NCI-H1930 (cell line): ENCODE measurements around the gene PHAF1.

Experiments
- DNase-seq, 2 experiments: peaks; one replicate each; lab custom pipeline; 2025; lab: John Stamatoyannopoulos, UW

The PHAF1 gene

GRCh38 chr16:67147437-67148140 is 37.8 kb downstream of the PHAF1 start:
- no peak for DNase-seq

GRCh38 chr16:67148221-67148620 is 38.5 kb downstream of the PHAF1 start:
- no peak for DNase-seq

DNA sequence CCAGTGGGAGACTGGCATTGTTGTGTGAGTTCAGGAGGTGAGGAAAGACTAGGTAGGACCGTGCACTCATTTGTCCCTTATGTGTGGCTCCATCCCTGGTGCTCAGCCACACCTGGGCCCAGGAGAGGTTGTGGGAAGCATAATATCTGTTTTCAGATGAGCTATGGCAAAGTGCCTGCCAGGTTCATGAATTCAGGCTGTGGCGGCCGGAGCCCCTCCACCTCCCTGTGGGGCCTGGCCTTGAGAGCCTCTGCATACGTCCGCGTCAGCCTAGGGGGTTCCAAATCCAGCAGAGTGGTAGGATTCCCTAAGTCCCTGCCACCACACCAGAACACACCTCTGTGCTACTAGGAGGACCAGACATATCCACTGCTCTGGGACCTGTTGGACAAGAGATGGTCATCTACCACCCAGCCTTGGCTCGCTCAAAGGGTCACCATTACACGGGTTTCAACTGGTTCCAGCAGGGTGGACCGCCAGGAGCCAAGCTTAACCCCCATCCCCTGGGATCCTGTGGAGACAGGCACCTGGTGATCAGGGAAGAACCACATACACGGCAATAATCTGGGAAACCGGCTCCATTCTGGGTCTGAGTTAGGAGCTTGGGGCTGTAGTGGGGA is 39.0 kb downstream of the PHAF1 start:
- no peak for DNase-seq

GRCh38 chr16:67149276-67150046 is 39.7 kb downstream of the PHAF1 start:
- no peak for DNase-seq

GRCh38 chr16:67150047-67150832 is 40.5 kb downstream of the PHAF1 start:
- no peak for DNase-seq

- no peak for DNase-seq
These were observed 41.2 kb downstream of the PHAF1 start, which contains the start of gene B3GNT9 for GRCh38 chr16:67150833-67151396. TSS of gene B3GNT9 (minus strand) at chr16:67150998. CDS start at chr16:67150485, 513 bp downstream.

GRCh38 chr16:67151431-67152097 is 41.8 kb downstream of the PHAF1 start:
- no peak for DNase-seq

DNA sequence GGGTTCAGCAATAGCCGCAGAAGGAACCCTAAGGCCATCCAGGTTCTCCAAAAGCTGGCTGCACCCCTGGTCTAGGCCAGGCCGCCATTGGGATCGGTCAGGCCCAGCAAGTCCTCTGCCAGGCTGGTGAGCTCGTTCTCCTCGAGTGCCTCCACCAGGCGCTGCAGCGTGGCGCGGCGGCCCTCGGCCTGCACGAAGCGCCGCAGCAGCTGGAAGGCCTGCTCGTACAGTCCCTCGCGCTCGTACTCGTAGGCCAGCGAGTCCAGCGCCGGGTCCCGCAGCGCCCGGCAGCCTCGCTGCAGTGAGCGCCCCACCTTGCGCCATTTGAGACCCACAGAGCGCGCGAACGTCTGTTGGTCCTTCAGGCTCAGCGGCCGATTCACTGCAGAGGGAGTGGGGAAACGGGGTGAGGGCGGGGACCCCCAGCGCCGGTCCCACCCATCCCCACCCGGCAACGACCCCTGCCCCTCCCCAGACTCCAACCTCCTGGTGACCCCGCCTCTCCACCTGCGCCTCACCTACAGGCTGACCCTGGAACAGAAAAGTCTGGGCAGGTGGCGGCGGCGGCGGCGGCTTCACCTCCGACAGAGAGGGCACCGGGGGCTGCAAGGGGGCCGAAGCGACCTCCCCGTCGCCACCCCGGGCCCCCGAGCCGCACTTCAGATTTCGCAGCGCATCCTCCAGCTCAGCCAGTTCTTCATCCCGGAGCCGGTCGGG is 45.0 kb downstream of the PHAF1 start:
- no peak for DNase-seq

GRCh38 chr16:67155295-67156142 is 45.8 kb downstream of the PHAF1 start:
- DNase-seq = peak in 1 of 2 experiments; percentile 67

DNA sequence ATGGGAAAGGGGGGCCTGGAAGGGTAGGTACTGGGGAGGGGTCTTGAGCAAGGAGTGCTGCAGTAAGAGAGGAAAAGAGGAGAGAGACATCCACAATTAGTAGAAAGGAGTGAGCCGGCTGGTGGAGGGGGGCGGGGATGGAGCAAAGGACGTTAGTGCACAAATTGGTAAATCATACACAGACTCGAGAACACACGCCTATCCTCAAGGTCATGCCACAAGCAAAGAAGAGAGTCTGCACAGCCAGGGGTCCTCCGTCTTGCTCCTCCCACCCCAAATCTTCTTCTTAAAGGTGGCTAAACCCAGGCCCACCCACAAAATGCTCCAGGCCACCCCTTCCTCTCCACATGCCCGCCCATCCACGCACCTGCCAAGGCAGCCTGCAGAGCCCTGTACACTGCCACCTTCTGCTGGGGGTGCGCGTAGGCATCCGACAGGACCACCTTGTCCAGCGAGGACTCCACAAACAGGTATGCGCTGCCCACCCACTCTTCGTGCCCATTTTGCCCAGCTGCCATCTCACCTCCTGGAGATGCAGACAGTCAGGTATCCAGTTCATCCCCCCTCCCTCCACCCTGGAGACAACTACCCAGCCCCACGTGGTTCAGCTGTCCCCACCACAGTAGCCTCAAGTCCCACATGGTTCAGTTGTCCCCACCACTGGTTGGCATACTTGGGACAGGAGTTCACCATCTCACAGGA is 46.6 kb downstream of the PHAF1 start:
- no peak for DNase-seq

DNA sequence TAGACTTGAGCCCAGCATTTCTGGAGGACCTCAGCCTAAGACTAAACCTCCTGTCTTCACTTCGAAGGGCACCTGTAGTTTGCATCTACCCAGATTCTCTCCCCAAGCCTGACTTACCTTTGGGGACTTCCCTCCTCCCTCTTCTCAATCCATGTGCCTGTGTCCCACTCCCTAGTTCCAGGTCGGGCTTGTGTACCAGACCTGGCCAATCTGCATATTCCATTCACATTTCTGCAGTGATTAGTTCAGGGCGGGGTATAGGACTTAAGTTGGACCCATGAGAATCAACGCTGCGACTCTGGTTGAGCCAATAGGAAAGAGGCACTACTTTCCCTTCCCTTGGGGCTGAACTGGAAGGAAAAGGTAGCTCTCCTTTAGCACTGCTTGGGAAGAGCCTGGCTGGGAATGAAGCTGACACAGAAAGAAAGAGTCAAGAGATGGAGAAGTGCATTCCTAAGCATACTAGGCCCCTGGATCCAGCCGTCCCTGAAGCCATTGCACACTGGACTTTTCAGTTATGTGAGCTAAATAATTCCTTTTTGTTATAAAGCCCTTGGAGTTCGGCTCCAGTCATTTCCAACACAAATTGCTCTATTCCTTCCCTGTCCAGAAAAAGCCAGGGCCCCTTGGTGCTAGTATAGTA is 47.5 kb downstream of the PHAF1 start:
- DNase-seq = no peak

DNA sequence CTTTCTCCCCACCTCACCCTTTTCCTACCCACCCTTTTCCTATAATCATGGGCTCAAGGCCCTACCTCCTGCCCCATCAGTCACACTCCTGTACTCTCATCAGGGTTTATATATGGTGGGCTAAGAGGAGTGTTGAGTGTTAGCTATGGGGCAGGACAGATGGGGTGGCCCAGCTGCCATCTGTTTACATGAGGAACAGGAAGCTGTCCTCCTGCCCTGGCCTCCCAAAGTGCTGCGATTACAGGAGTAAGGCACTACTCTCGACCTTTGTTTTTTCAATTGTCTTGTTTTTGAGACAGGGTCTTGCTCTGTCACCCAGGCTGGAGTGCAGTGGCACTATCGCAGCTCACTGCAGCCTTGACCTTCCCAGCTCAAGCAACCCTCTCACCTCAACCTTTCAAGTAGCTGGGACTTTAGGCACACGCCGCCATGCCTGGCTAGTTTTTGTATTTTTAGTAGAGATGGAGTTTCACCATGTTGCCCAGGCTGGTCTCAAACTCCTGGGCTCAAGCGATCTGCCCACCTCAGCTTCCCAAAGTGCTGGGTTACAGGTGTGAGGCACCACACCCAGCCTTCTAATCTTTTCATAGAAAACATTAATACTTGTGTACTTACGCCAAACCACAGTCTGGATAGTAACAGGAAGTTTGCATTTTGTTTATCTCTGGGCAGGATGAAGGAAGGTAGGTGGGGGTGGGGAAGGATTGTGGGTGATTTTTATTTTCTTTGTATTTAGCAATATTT is 48.3 kb downstream of the PHAF1 start:
- no peak for DNase-seq

DNA sequence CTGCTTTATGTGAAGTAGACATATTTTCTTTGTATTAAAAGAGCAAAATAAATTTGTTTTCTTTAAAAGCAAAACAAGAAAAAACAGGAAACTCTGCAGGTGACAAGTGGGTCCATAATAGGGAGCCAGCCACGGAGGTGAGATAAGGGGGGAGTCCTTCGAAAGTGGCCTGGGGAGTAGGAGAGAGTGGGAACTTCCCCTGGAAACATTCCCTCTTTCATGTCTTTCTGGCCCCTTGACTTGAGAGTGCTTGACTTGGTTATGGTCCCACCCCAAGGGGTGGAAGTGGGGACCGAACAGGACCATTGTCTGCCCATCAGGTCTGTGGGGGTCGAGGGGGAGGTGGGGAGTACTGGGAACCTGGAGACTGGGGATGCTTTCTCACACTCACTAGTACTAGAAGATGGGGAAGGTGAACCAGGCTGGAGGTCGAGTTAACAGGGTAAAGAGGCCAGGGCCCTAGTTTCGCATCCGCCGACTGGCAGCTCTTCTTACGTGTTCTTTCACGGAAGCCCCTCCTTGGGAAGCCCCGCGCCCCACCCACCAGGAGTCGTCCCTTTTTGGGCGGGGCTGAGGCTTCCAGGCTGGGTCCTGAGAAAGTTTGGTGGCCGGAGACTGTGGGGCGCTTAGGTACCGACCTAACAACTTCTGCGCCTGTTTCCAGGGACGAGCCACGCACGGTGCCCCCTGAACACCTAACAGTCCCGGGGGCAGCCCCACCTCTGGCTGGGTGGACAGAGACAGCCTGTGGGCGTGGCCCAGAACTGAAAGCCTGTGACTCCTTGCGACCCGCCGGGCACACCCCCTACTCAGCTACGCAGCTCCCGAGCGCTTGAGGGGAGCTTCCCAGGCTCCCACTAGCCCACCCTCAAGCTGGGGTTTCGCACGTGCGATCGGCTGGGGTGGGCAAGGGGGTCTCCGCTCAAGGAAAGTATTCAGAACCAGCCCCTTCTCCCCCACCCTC is 49.2 kb downstream of the PHAF1 start:
- DNase-seq = no peak

DNA sequence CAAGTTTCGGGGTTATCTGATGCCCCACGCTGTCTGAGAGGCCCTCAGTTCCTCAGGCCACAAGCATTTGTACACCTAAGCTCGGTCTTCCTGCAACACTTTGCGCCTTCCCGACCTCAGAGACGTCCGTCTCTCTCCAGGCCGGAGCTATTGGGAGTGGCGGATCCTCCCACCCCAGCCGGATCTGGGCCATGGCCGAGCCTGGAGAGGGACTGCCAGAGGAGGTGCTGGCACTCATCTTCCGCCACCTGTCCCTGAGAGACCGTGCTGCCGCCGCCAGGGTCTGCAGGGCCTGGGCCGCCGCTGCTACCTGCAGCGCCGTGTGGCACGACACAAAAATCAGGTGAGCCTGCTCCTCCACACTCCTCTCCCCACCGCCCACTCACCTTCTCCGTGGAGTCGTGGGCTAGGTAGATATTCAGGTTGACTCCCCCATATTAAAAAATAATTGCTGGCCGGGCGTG is 51.9 kb downstream of the PHAF1 start:
- DNase-seq = no peak

DNA sequence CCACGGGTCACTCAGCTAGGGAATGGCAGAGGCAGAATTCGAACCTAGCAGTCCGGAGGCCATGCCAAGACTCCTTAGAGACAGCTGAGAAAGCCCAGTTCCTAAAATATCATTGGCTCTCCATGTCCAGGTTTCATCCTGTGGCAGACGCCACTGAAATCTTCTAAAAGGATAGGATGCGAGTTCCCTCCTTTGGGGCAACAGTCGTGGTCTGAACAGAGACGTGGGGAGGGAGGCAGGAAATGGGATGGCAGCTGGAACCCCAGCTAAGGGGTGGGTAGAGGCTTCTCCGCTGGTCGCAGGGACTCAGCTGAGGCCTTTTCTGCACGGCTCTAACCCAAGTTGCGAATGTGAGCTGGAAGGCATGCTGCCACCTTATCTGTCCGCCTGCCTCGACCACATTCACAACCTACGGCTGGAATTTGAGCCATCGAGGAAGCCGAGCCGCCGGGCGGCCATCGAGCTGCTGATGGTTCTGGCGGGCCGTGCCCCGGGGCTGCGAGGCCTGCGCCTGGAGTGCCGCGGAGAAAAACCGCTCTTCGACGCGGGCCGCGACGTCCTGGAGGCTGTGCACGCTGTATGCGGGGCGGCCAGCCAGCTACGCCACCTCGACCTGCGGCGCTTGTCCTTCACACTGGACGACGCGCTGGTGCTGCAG is 52.9 kb downstream of the PHAF1 start:
- DNase-seq = no peak
